Testis (tissue), 3 donors: Measurements from ENCODE around the gene CYP24A1. TPM values are rescaled to one million over a fixed set of nuclear protein-coding genes. Genes with fewer than 3 reads are reported as not detected.

Experiments
- DNase-seq: peaks from one replicate; pipeline ENCODE4 v3.0.0-alpha.2; 2019
- H3K27ac ChIP-seq, 2 donors: fragments of 200-600 bp; sonication (generic); one replicate each; pipeline ENCODE4 v1.5.1; 2019
- H3K27me3 ChIP-seq: fragments of 200-600 bp; sonication (generic); one replicate; pipeline ENCODE4 v1.5.1; 2019
- H3K36me3 ChIP-seq: fragments of 200-600 bp; sonication (generic); one replicate; pipeline ENCODE4 v1.5.1; 2017; ENCODE audit warnings: low read depth; ENCODE audit errors: missing control alignments
- H3K4me1 ChIP-seq: fragments of 200-600 bp; sonication (generic); one replicate; pipeline ENCODE4 v1.5.1; 2019
- H3K4me3 ChIP-seq, 2 donors: fragments of 200-600 bp; sonication (generic); one replicate each; pipeline ENCODE4 v1.5.1; 2017 to 2019
- H3K9me3 ChIP-seq: fragments of 200-600 bp; sonication (generic); one replicate; pipeline ENCODE4 v1.5.1; 2017
- CTCF ChIP-seq, 3 experiments: fragments of 450-650 bp in 2 of 3; fragments of 200-600 bp in 1 of 3; sonication (generic) in 1 of 3; IDR thresholded peaks; one replicate each; pipeline ENCODE4 v1.5.1; 2016 to 2019; ENCODE audit warnings: antibody characterized with exemption in 3 of 3, mild to moderate bottlenecking in 2 of 3, moderate library complexity in 1 of 3
- POLR2A ChIP-seq: fragments of 450-650 bp; IDR thresholded peaks from one replicate; pipeline ENCODE4 v1.6.1; 2017; ENCODE audit warnings: antibody characterized with exemption, mild to moderate bottlenecking, moderate library complexity
- WGBS, 2 donors: methylation state at CpG; one replicate each; pipeline ENCODE4 v1.1.5; 2018; 5-methylcytosine and 5-hydroxymethylcytosine counted together
- intact Hi-C: fragments of 100-400 bp; cut with DNase I; formaldehyde crosslinking; loops from one replicate; pipeline ENCODE4 v1.15.1; 2023; ENCODE audit warnings: low total_unique reads
- polyA plus RNA-seq: library from polyadenylated mRNA; stranded (reverse); fragments of 350-450 nt; fragmentation: Illumina TruSeq; extraction: RNeasy Lipid Tissue Mini Kit (QIAGEN cat#74804); gene quantifications from one replicate; pipeline ENCODE4 v1.2.3, GENCODE V29; 2014; ENCODE audit warnings: low read depth, low replicate concordance; ENCODE audit not compliant: insufficient read depth
- total RNA-seq, 2 donors: library from RNA; depleted of rRNA; stranded (reverse); fragments of >200 nt; gene quantifications; one replicate each; pipeline ENCODE4 v1.2.3, GENCODE V29; 2016

CYP24A1 gene
- total and polyA plus RNA-seq, 3 donors from 2014 or later = 0.43 to 0.94 TPM; not detected in 1

DNA sequence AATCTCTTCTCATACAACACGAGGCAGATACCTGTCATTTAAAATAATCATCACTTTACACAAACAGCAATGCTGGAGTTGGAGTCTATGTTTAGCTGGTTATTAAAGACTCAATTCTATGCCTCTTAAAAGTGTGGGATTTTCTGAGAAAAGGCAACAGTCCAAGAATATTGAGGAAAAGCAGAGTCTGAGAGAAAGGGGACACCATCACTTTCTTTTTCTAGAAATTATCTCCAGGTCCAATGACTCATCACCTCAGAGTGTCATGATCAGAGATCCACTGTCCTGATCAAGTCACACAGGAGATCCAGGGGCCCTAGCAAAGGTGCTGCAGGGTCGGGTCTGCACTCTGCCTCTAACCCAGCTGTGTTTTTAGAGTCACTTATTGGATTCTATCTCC, 8.0 kb downstream of the CYP24A1 start:
- intact Hi-C loops = no loop called here
- DNase-seq = no peak
- TF ChIP-seq CTCF (IDR thresholded peaks at IDR 0.05) (no peak), POLR2A (no peak)
- Histone ChIP-seq H3K36me3 (no peaks in the 10 kb centered on the region), H3K9me3 (no peaks in the 10 kb centered on the region), H3K27me3 (no peaks in the 10 kb centered on the region), H3K4me3 (no peak overlapping the region), H3K27ac (no peak overlapping the region), H3K4me1 (no peaks in the 10 kb centered on the region)
- WGBS, 2 donors = 60 to 68% methylated on average over 2 of the region's 2 CpGs

GRCh38 chr20:54165014-54165413, 8.8 kb downstream of the CYP24A1 start:
- no peak overlapping the region for H3K27ac ChIP-seq

GRCh38 chr20:54163402-54163801, 10.4 kb downstream of the CYP24A1 start:
- no peaks in the 10 kb centered on the region for H3K36me3 ChIP-seq
- H3K27me3 ChIP-seq = no peaks in the 10 kb centered on the region
- no peak overlapping the region for H3K4me3 ChIP-seq
- intact Hi-C loops = no loop called here
- no peaks in the 10 kb centered on the region for H3K4me1 ChIP-seq
- no peaks in the 10 kb centered on the region for H3K9me3 ChIP-seq
- WGBS, 2 donors = 90 to 91% methylated on average over 5 of the region's 5 CpGs
- H3K27ac ChIP-seq = no peak overlapping the region
- no peak for DNase-seq
- TF ChIP-seq CTCF (IDR thresholded peaks at IDR 0.05) (no peak), POLR2A (no peak)

More at GRCh38 chr20:54165014-54165413, 8.8 kb downstream of the CYP24A1 start:
- Histone ChIP-seq H3K4me1 (no peaks in the 10 kb centered on the region), H3K27me3 (no peaks in the 10 kb centered on the region), H3K36me3 (no peaks in the 10 kb centered on the region), H3K9me3 (no peaks in the 10 kb centered on the region), H3K4me3 (no peak overlapping the region)
- DNase-seq = no peak
- intact Hi-C loops = no loop called here
- WGBS, 2 donors = 94 to 95% methylated on average over 9 of the region's 9 CpGs
- TF ChIP-seq POLR2A (no peak), CTCF (IDR thresholded peaks at IDR 0.05) (no peak)

- no peak for DNase-seq
- Histone ChIP-seq H3K27ac (no peak overlapping the region), H3K4me1 (no peaks in the 10 kb centered on the region), H3K9me3 (no peaks in the 10 kb centered on the region), H3K4me3 (no peak overlapping the region), H3K27me3 (no peaks in the 10 kb centered on the region), H3K36me3 (no peaks in the 10 kb centered on the region)
- 59 to 74% methylated on average over 15 to 16 of the region's 16 CpGs for WGBS, 2 donors
- intact Hi-C loops = no loop called here
- TF ChIP-seq CTCF (IDR thresholded peaks at IDR 0.05) (no peak), POLR2A (no peak)
These were observed 11.3 kb downstream of the CYP24A1 start for GRCh38 chr20:54162378-54163009.

DNA sequence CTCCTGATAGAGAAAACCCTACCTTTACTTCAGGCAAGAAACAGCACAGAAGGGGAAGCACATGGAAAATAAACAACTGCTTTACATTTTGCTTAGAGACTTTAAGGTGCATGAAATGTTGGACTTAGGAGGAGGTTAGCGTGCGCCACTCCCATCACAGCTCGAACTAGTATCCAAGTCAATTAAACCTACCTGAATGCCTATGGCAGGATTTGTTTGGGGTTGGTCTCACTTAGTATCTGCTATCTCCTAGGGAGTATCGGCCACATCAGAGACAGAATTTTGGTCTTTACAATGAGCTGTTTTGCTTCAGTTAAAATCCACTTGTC, 12.0 kb downstream of the CYP24A1 start:
- WGBS, 2 donors = 79 to 89% methylated on average over 4 of the region's 4 CpGs
- Histone ChIP-seq H3K36me3 (no peaks in the 10 kb centered on the region), H3K9me3 (no peaks in the 10 kb centered on the region), H3K4me1 (no peaks in the 10 kb centered on the region), H3K27me3 (no peaks in the 10 kb centered on the region), H3K4me3 (no peak overlapping the region), H3K27ac (no peak overlapping the region)
- DNase-seq = no peak
- TF ChIP-seq POLR2A (no peak), CTCF (IDR thresholded peaks at IDR 0.05) (no peak)
- intact Hi-C loops = no loop called here
